Hindlimb muscle (tissue), 1 donor: ENCODE data around the gene SLC16A12. TPM values are rescaled to one million over a fixed set of nuclear protein-coding genes. Genes with fewer than 3 reads are reported as not detected.
"Not testable (repeated sequence)": the region's sequence is repeated elsewhere in the genome, so short reads cannot be mapped to it uniquely, and the experiment has no call there.

ENCODE experiments used
- DNase-seq: peaks from one replicate; pipeline ENCODE4 v3.0.0-alpha.2; 2013
- polyA plus RNA-seq: library from polyadenylated mRNA; unstranded; fragments of 120-200 nt; gene quantifications from one replicate; pipeline ENCODE4 v1.2.1, GENCODE V29; 2013; ENCODE audit not compliant: insufficient read length

SLC16A12 gene
- polyA plus RNA-seq, 1 donor: 1.9 TPM

DNA sequence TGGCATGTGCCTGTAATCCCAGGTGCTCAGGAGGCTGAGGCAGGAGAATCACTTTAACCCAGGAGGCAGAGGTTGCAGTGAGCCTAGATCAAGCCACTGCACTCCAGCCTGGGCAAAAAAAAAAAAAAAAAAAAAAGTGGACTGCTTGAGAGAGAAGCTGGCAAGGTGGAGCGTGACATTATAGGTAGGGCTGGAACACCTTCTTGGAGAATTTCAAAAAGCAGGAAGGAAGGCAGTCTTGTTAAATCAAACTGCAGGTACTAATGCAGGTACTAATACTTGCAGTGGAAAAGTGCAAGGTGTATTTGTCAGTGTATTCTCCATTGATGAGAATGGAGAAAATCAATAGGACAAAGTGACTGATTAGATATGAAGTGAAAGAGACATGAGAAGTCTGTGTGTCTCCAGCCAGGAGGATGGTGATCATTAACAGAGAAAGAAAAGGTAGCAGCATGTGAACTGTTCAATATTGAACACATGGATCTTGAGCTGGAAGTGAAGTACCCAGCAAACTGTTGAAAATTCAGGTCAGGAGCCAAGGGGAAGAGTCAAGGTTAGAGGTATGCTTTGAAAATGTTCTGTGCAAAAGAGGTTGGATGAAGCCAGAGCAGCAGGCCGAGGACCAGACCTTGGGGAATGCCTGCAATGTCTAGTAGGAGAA lies 12.6 kb upstream of the SLC16A12 start:
- DNase-seq: no peak

- DNase-seq: not testable (repeated sequence)
Observed at GRCh38 chr10:89546651-89547050, 11.3 kb upstream of the SLC16A12 start.

- DNase-seq: no peak
Observed at GRCh38 chr10:89543841-89544240, 8.4 kb upstream of the SLC16A12 start.

DNA sequence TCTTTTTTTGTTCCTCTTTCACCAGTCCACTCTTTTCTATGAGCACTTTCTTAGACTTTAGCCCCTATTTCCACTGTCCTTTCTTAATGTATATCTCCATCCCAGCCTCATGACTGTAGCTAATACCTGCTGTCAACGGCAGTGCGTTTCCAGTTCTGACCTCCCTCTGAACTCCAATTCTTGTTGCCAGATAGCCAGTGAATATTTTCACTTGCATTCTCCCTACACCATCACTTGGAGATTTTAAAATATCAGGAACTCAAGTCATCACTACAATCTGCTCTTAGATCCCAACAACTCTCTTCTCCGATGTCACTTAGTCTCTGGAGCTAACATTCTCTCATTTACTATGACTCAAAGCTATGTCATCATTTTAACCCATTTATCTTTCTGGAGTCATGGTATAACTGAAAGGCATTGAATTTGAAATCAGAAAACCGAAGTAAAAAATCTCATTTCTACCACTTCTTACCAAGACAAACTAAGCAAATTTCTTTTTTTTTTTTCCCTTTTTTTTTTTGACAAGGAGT lies 5.1 kb upstream of the SLC16A12 start:
- DNase-seq: no peak

GRCh38 chr10:89537364-89537763 lies 2.0 kb upstream of the SLC16A12 start:
- DNase-seq: no peak

DNA sequence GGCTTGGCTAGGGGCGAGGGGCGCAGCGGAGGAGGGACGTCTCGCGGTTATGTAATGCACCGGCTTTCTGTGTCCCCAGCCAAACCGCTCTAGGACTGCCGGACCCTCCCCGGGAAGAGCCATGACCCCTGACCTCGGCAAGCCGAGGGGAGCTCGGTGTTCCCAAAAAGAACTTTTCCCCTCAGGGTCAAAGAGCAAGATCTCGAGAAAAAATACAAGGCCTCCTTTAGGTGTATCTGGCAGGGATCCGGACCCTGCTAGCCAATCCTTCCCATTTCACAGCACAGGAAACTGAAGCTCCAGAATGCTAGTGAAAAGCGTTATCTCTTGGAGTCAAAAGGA lies 590 bp upstream of the SLC16A12 start:
- no peak for DNase-seq

GRCh38 chr10:89534826-89535166 lies 598 bp downstream of the SLC16A12 start:
- DNase-seq: no peak

DNA sequence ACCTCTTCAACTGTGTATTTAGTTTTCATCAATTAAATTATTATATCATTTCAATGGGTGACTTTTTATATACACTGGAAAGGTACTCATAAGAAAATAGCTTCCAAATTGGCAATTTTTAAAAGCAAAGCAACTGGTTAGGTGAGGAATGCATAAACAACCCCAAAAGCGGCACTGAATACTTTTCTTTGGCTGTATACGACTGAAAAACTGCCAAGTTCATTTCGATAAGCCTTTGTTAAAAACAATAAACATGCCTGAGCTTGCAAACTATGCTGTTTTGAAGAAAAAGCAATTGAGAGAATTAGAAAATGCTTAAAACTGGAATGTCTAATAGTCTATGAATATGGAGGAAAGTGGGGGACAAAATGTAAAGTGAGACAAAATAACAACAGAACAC lies 2.9 kb downstream of the SLC16A12 start:
- no peak for DNase-seq

DNA sequence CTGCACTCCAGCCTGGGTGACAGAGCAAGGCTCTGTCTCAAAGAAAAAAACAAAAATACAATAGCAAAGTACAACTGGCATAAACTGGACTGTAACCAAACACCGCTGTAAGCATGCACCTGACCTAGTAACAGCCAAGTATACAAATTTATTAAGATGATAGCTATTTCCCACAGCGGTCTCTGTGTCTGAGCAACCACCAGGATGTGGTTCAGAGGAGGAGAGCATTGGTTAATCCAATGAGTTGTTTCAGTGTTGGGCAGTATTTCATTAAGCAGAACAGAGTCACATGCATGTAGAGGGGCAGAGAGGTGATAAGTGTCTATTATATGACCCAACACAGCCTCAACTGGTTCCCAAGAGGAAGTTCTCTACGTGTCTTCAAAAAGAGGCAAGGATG lies 4.0 kb downstream of the SLC16A12 start:
- no peak for DNase-seq

GRCh38 chr10:89529711-89530110 lies 5.7 kb downstream of the SLC16A12 start:
- not testable (repeated sequence) for DNase-seq

- DNase-seq: no peak
Observed at GRCh38 chr10:89526358-89526757, 9.0 kb downstream of the SLC16A12 start.

DNA sequence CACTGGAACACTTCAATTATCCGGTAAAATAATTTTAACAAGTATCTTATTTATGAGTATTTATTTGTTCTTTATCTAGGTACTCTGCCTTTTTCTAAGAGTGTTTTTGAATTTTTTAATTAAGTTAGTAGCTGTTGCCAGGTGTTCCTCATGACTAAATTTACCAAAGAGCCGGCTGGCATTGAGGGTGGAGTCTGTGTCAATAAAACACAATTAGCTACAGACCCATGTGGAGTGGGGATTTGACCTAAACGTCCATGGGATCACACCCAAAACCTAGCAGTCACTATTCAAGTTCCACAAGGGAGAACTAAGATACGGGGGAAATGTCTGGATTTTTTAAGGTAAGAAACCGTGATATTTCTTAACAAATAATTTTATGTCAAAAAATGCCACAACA lies 9.8 kb downstream of the SLC16A12 start:
- DNase-seq: no peak

DNA sequence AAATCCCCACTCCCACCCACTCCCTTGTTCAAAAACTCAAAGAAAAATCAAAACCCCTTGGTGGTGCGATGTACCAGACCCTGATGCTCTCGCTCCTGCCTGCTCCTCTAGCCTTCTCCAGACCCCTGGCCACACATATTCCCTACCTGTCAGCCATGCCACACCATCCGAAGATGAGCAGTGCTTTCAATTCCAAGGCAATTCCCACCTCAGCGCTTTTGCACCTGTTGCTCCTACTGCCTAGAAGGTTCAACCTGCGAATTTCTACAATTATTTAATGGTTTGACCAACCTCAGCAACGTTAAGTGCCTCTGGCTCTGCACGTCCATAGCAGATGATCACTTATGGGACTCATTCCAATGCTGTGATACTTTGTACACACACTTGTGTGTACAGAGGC lies 11.1 kb downstream of the SLC16A12 start:
- DNase-seq: no peak

DNA sequence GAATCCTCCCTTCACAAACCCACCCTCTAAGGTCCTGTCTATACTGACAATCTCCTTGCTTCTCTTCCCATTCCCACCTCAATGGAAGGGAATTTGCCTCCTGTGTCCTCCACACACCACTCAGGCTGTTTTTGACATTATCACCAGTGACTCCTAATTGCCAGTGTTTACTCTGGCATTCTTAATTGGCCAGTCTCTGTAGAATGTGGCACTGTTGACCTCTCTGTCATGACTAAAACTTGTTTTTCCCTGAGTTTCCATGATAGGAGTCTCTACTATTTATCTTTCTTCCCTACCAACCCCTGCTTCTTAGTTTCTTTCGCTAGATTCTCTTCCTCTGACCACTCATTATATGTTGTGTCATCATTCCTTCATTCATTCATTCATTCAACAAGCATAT lies 12.1 kb downstream of the SLC16A12 start:
- DNase-seq: no peak

GRCh38 chr10:89522463-89522862 lies 12.9 kb downstream of the SLC16A12 start:
- no peak for DNase-seq

DNA sequence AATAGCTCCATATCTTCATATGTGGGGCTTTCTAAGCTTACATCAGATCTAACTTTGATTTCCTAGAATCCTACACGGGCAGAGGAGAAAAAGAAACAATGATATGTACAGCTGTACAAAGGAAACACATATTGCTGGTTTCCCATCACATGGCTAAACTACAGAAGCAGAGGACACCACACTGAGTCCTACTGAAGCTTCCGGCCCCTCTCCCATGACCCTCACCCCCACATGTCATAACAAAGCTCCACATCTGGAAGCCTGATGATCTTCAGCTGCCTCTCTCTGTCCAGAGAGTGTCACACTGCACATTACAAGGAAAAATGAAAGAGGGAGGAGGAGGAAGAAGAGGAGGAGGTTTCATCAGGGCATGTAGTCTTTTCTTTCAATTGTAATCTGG lies 14.0 kb downstream of the SLC16A12 start:
- no peak for DNase-seq

- DNase-seq: no peak
Observed at GRCh38 chr10:89520706-89521105, 14.7 kb downstream of the SLC16A12 start.

GRCh38 chr10:89518876-89519842 lies 16.2 kb downstream of the SLC16A12 start:
- DNase-seq: peak; percentile 27

- no peak for DNase-seq
Observed at GRCh38 chr10:89518108-89518507, 17.3 kb downstream of the SLC16A12 start.

DNA sequence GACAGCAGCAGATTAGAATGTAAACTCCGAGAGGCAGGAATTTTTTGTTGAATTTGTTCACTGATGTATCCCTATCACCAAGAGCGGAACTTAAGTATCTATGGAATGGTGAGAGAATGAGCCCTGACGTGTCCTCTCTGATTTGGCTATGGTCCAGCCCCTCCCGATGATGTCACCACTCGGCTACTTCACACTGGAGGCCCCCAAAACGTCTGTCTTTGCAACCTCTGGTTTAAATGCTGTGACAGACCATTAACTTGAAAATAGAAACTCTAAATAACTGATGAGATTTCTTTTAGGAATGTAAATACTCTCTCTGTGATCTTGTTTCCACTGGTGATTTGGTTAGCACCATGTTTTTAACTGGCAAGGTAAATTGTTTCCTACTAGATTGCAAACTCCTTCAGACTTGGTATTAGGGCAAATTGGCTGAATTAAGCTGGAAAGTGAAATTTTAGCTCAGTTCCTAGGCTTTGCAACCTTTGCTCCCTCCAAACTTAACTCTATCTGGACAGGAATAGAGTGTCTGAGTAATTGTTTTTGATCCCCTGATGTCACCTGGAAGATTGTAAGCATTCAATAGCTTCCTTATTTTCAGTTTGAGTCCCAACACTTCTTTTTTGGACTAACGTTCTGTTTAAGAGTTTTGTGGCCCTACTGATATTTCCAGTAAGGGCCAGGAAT lies 19.1 kb downstream of the SLC16A12 start:
- no peak for DNase-seq

- no peak for DNase-seq
Observed at GRCh38 chr10:89515031-89515841, 20.2 kb downstream of the SLC16A12 start.

GRCh38 chr10:89513206-89513605 lies 22.2 kb downstream of the SLC16A12 start:
- no peak for DNase-seq
